H1 (cell line): ENCODE measurements around the gene CDH18. TPM values are rescaled to one million over a fixed set of nuclear protein-coding genes. Genes with fewer than 3 reads are reported as not detected.

ENCODE experiments used
- CTCF ChIA-PET: fragments of 300-600 bp; sonication (Branson Sonifier 250); formaldehyde crosslinking; loops from one replicate; lab custom pipeline; 2021; ENCODE audit not compliant: partially characterized antibody; lab: Charles Lee
- POLR2A ChIA-PET: fragments of 300-600 bp; sonication (Branson Sonifier 250); formaldehyde crosslinking; loops from one replicate; lab custom pipeline; 2021; ENCODE audit warnings: inconsistent platforms; ENCODE audit not compliant: partially characterized antibody; lab: Charles Lee
- DNase-seq, 2 experiments: peaks; one replicate each; pipeline versions ENCODE4 v3.0.0 to v3.0.0-alpha.2; 2010 to 2022; ENCODE audit warnings: low spot score in 2 of 2, low read depth in 1 of 2, mixed read lengths in 1 of 2
- FAIRE-seq: peaks from 2 replicates; lab custom pipeline; 2011; peaks lifted over from hg19 to GRCh38; lab: Jason Lieb, UNC
- H2AFZ ChIP-seq: 2 replicates; pipeline ENCODE4 v1.8.1; 2012; ENCODE audit warnings: low read length, inconsistent platforms
- H2AK5ac ChIP-seq: 2 replicates; pipeline ENCODE4 v1.6.1; 2013; ENCODE audit warnings: low read depth, low read length
- H2BK120ac ChIP-seq: replicated peaks from 2 replicates; pipeline ENCODE3; 2013; ENCODE audit warnings: low read depth, low read length, inconsistent platforms
- H2BK12ac ChIP-seq: 2 replicates; pipeline ENCODE4 v1.6.1; 2013; ENCODE audit warnings: low read depth, low read length
- H2BK15ac ChIP-seq: 2 replicates; pipeline ENCODE4 v1.6.1; 2013; ENCODE audit warnings: low read length
- H2BK20ac ChIP-seq: 2 replicates; pipeline ENCODE4 v1.6.1; 2013; ENCODE audit warnings: low read length
- H2BK5ac ChIP-seq: 2 replicates; pipeline ENCODE4 v1.6.1; 2013; ENCODE audit warnings: low read depth, low read length
- H3K14ac ChIP-seq: 2 replicates; pipeline ENCODE4 v1.6.1; 2013; ENCODE audit warnings: inconsistent platforms; ENCODE audit not compliant: insufficient read length
- H3K18ac ChIP-seq: 2 replicates; pipeline ENCODE4 v1.6.1; 2013; ENCODE audit warnings: low read length; ENCODE audit errors: extremely low read depth
- H3K23ac ChIP-seq: 2 replicates; pipeline ENCODE4 v1.6.1; 2013; ENCODE audit warnings: inconsistent platforms; ENCODE audit not compliant: insufficient read length
- H3K23me2 ChIP-seq: 2 replicates; pipeline ENCODE4 v1.6.1; 2013; ENCODE audit warnings: low read depth, low read length
- H3K27ac ChIP-seq: 2 replicates; pipeline ENCODE4 v1.6.1; 2011; ENCODE audit warnings: low read depth, low read length, inconsistent platforms
- H3K27me3 ChIP-seq, 4 experiments: replicated peaks in 1 of 4; 1 replicate in 1 of 4; 2 replicates in 3 of 4; pipeline versions ENCODE4 v1.6.1 to v1.8.1; 2011 to 2013; ENCODE audit warnings: low read length in 3 of 4, mild to moderate bottlenecking in 3 of 4, inconsistent platforms in 2 of 4, mixed read lengths in 2 of 4, moderate library complexity in 1 of 4; ENCODE audit not compliant: control insufficient read depth in 3 of 4, insufficient read depth in 3 of 4; ENCODE audit errors: extremely low read depth in 1 of 4
- H3K36me3 ChIP-seq, 4 experiments: 2 replicates each; pipeline versions ENCODE4 v1.6.1 to v1.8.1; 2011 to 2013; ENCODE audit warnings: mild to moderate bottlenecking in 4 of 4, low read length in 3 of 4, moderate library complexity in 2 of 4, control low read depth in 1 of 4, inconsistent platforms in 1 of 4; ENCODE audit not compliant: insufficient read depth in 4 of 4, control insufficient read depth in 2 of 4
- H3K4ac ChIP-seq: replicated peaks from 2 replicates; pipeline ENCODE3; 2013; ENCODE audit warnings: low read length, low read depth, mixed read lengths, inconsistent platforms; ENCODE audit not compliant: insufficient read length
- H3K4me1 ChIP-seq, 4 experiments: replicated peaks in 1 of 4; 1 replicate in 1 of 4; 2 replicates in 3 of 4; pipeline versions ENCODE4 v1.6.1 to v1.8.1; 2011 to 2013; ENCODE audit warnings: low read length in 3 of 4, inconsistent platforms in 2 of 4, mixed read lengths in 1 of 4; ENCODE audit not compliant: insufficient read depth in 4 of 4, control insufficient read depth in 3 of 4
- H3K4me2 ChIP-seq, 2 experiments: 2 replicates each; pipeline versions ENCODE4 v1.6.1 to v1.8.1; 2011 to 2013; ENCODE audit warnings: low read depth in 2 of 2, low read length in 2 of 2, control low read depth in 1 of 2, inconsistent platforms in 1 of 2, mild to moderate bottlenecking in 1 of 2; ENCODE audit not compliant: insufficient read depth in 1 of 2
- H3K4me3 ChIP-seq, 4 experiments: fragments of 200-600, 300-600 bp in 1 of 4; sonication (generic), shearing (Covaris generic), sonication (Bioruptor Twin) in 1 of 4; 2 replicates each; pipeline versions ENCODE4 v1.5.1 to v1.8.1; 2011 to 2016; ENCODE audit warnings: low read length in 4 of 4, low read depth in 3 of 4, control low read depth in 2 of 4, inconsistent platforms in 2 of 4, mild to moderate bottlenecking in 2 of 4, mixed read lengths in 1 of 4, moderate library complexity in 1 of 4; ENCODE audit not compliant: insufficient read depth in 2 of 4; ENCODE audit errors: extremely low read depth in 1 of 4
- H3K56ac ChIP-seq: replicated peaks from 2 replicates; pipeline ENCODE3; 2013; ENCODE audit warnings: low read depth, mild to moderate bottlenecking, mixed read lengths, low read length, inconsistent platforms; ENCODE audit not compliant: insufficient read length
- H3K79me1 ChIP-seq: 2 replicates; pipeline ENCODE4 v1.6.1; 2013; ENCODE audit warnings: low read depth, low read length, control low read depth
- H3K79me2 ChIP-seq, 2 experiments: 2 replicates each; pipeline versions ENCODE4 v1.6.1 to v1.8.1; 2012 to 2013; ENCODE audit warnings: low read length in 2 of 2, mild to moderate bottlenecking in 2 of 2, inconsistent platforms in 1 of 2; ENCODE audit not compliant: insufficient read depth in 2 of 2, control insufficient read depth in 1 of 2
- H3K9ac ChIP-seq, 4 experiments: replicated peaks in 1 of 4; 1 replicate in 1 of 4; 2 replicates in 3 of 4; pipeline versions ENCODE4 v1.6.1 to v1.8.1; 2011 to 2013; ENCODE audit warnings: low read depth in 3 of 4, low read length in 3 of 4, control low read depth in 2 of 4, mild to moderate bottlenecking in 2 of 4, moderate library complexity in 2 of 4, inconsistent platforms in 1 of 4; ENCODE audit errors: extremely low read depth in 1 of 4
- H3K9me3 ChIP-seq, 2 experiments: 2 replicates each; pipeline versions ENCODE4 v1.6.1 to v1.8.1; 2012 to 2013; ENCODE audit warnings: mild to moderate bottlenecking in 2 of 2, moderate library complexity in 2 of 2, control low read depth in 1 of 2, inconsistent platforms in 1 of 2, low read depth in 1 of 2, low read length in 1 of 2, mixed read lengths in 1 of 2; ENCODE audit not compliant: insufficient read depth in 2 of 2
- H4K20me1 ChIP-seq, 2 experiments: replicated peaks in 1 of 2; 2 replicates each; pipeline versions ENCODE3 to v1.8.1; 2011 to 2013; ENCODE audit warnings: inconsistent platforms in 2 of 2, low read length in 2 of 2, mild to moderate bottlenecking in 1 of 2; ENCODE audit not compliant: insufficient read depth in 2 of 2, control insufficient read depth in 1 of 2
- H4K5ac ChIP-seq: 2 replicates; pipeline ENCODE4 v1.6.1; 2013; ENCODE audit warnings: low read length, low read depth, mixed read lengths, inconsistent platforms; ENCODE audit not compliant: insufficient read length
- H4K8ac ChIP-seq: 2 replicates; pipeline ENCODE4 v1.8.0; 2013; ENCODE audit warnings: mild to moderate bottlenecking, moderate library complexity, low read length, inconsistent platforms; ENCODE audit not compliant: insufficient read depth; ENCODE audit errors: extremely low read depth
- H4K91ac ChIP-seq: replicated peaks from 2 replicates; pipeline ENCODE3; 2013; ENCODE audit warnings: low read length, mixed read lengths, inconsistent platforms; ENCODE audit not compliant: insufficient read length
- ATF2 ChIP-seq: IDR thresholded peaks from 2 replicates; pipeline ENCODE4 v1.6.1; 2012; ENCODE audit warnings: low read length, inconsistent platforms
- ATF3 ChIP-seq: IDR thresholded peaks from 2 replicates; pipeline ENCODE4 v1.6.1; 2011; ENCODE audit warnings: low read depth, mild to moderate bottlenecking, low read length; ENCODE audit not compliant: insufficient read depth
- CTBP2 ChIP-seq: IDR thresholded peaks from 2 replicates; pipeline ENCODE4 v1.7.0; 2011; ENCODE audit warnings: borderline replicate concordance, mild to moderate bottlenecking, moderate library complexity, mixed read lengths, low read length; ENCODE audit not compliant: insufficient read depth, insufficient read length
- HDAC2 ChIP-seq, 2 experiments: fragments of 300-600 bp in 1 of 2; sonication (generic) in 1 of 2; IDR thresholded peaks; 2 replicates each; pipeline ENCODE4 v1.6.1; 2011 to 2012; ENCODE audit warnings: low read depth in 2 of 2, low read length in 2 of 2, mild to moderate bottlenecking in 2 of 2, moderate library complexity in 2 of 2, borderline replicate concordance in 1 of 2, inconsistent platforms in 1 of 2
- PHF8 ChIP-seq: fragments of 200-600 bp; sonication (generic); conservative IDR thresholded peaks from 2 replicates; pipeline ENCODE4 v1.7.1; 2012; ENCODE audit warnings: low read depth, mild to moderate bottlenecking, inconsistent platforms, low read length, moderate library complexity
- POLR2A ChIP-seq, 2 experiments: IDR thresholded peaks; 1 replicate in 1 of 2; 2 replicates in 1 of 2; pipeline ENCODE4 v1.6.1; 2011; ENCODE audit warnings: low read depth in 2 of 2, low read length in 2 of 2, mild to moderate bottlenecking in 2 of 2; ENCODE audit errors: control extremely low read depth in 1 of 2
- WGBS, 2 experiments: shearing (Covaris generic) in 1 of 2; methylation state at CpG; one replicate each; pipeline versions ENCODE4 v1.1.6 to v1.1.7; 2013 to 2015; ENCODE audit warnings: low lambda C conversion rate in 2 of 2, mixed read lengths in 2 of 2, inconsistent platforms in 1 of 2, low coverage in 1 of 2, missing lambda C conversion rate in 1 of 2; ENCODE audit not compliant: insufficient replicate concordance in 2 of 2, insufficient coverage in 1 of 2, insufficient read length in 1 of 2; ENCODE audit errors: extremely low coverage in 1 of 2, missing lambda C conversion rate in 1 of 2; 5-methylcytosine and 5-hydroxymethylcytosine counted together
- polyA plus RNA-seq, 7 experiments: library from polyadenylated mRNA; depleted of rRNA in 3 of 7; stranded (reverse) in 5 of 7; unstranded in 2 of 7; fragments of >200 nt in 5 of 7; fragments of 200-250 nt in 2 of 7; gene quantifications; 1 replicate in 5 of 7; 2 replicates in 1 of 7; 4 replicates in 1 of 7; pipeline versions ENCODE4 v1.2.1 to v1.2.3, GENCODE V29; 2011 to 2013; ENCODE audit warnings: missing spikeins in 2 of 7, mixed read lengths in 2 of 7
- total RNA-seq: library from RNA; stranded (reverse); fragmentation: NEBNext Ultra II Directional; extraction: Animal tissue kit (Norgen Biotek cat#: 25700); gene quantifications from 2 replicates; pipeline ENCODE4 v1.2.1, GENCODE V29; 2021

Gene CDH18
- total and polyA plus RNA-seq, 2 of the 8 experiments (the other 6 are each of a cell fraction or from before 2014, with no cell fraction given), result 0.30 to 0.32 TPM

GRCh38 chr5:19806756-19807155 lies 181.2 kb downstream of the CDH18 start:
- Histone ChIP-seq H3K4me2 (no peak overlapping the region), H3K56ac (no peak overlapping the region), H3K23ac (no peak overlapping the region), H4K5ac (no peak overlapping the region), H4K20me1 (no peaks in the 10 kb centered on the region), H4K8ac (no peak overlapping the region), H2BK120ac (no peak overlapping the region), H2BK20ac (no peak overlapping the region), H3K9me3 (no peaks in the 10 kb centered on the region), H2BK5ac (no peak overlapping the region), H3K4me1 (no peaks in the 10 kb centered on the region), H3K4ac (no peak overlapping the region), H3K27ac (no peak overlapping the region), H3K14ac (no peak overlapping the region), H2AK5ac (no peak overlapping the region), H3K79me1 (no peaks in the 10 kb centered on the region), H2BK15ac (no peak overlapping the region), H3K18ac (no peak overlapping the region), H3K36me3 (no peaks in the 10 kb centered on the region), H3K9ac (no peak overlapping the region), H3K27me3 (no peaks in the 10 kb centered on the region), H2AFZ (no peak overlapping the region), H3K23me2 (no peaks in the 10 kb centered on the region), H2BK12ac (no peak overlapping the region), H3K79me2 (no peaks in the 10 kb centered on the region), H4K91ac (no peak overlapping the region), H3K4me3 (no peak overlapping the region)
- CTCF ChIA-PET, result no interaction called here
- 88% methylated on average over 1 of the region's 1 CpG; no CpG with 5 or more reads in 1 of the 2 experiments for WGBS, 2 experiments
- TF ChIP-seq HDAC2 (IDR thresholded peaks at IDR 0.05; ENCODE audit: borderline replicate concordance in 1 of 2, low read depth in 2 of 2, low read length in 2 of 2) (no peak), CTBP2 (no peak), ATF2 (no peak), ATF3 (no peak), PHF8 (no peak), POLR2A (IDR thresholded peaks at IDR 0.05; ENCODE audit: control extremely low read depth in 1 of 2, low read depth in 2 of 2, low read length in 2 of 2) (no peak)
- no peak for DNase-seq
- no peak for FAIRE-seq
- POLR2A ChIA-PET, result no interaction called here
